Measurements from ENCODE around the gene RFC1.

Gene RFC1

GRCh38 chr4:39285853-39286252 is 80.3 kb downstream of the RFC1 start:
- TF ChIP-seq, protein P1, sequence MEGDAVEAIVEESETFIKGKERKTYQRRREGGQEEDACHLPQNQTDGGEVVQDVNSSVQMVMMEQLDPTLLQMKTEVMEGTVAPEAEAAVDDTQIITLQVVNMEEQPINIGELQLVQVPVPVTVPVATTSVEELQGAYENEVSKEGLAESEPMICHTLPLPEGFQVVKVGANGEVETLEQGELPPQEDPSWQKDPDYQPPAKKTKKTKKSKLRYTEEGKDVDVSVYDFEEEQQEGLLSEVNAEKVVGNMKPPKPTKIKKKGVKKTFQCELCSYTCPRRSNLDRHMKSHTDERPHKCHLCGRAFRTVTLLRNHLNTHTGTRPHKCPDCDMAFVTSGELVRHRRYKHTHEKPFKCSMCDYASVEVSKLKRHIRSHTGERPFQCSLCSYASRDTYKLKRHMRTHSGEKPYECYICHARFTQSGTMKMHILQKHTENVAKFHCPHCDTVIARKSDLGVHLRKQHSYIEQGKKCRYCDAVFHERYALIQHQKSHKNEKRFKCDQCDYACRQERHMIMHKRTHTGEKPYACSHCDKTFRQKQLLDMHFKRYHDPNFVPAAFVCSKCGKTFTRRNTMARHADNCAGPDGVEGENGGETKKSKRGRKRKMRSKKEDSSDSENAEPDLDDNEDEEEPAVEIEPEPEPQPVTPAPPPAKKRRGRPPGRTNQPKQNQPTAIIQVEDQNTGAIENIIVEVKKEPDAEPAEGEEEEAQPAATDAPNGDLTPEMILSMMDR (IDR thresholded peaks at IDR 0.05) = no peak

DNA sequence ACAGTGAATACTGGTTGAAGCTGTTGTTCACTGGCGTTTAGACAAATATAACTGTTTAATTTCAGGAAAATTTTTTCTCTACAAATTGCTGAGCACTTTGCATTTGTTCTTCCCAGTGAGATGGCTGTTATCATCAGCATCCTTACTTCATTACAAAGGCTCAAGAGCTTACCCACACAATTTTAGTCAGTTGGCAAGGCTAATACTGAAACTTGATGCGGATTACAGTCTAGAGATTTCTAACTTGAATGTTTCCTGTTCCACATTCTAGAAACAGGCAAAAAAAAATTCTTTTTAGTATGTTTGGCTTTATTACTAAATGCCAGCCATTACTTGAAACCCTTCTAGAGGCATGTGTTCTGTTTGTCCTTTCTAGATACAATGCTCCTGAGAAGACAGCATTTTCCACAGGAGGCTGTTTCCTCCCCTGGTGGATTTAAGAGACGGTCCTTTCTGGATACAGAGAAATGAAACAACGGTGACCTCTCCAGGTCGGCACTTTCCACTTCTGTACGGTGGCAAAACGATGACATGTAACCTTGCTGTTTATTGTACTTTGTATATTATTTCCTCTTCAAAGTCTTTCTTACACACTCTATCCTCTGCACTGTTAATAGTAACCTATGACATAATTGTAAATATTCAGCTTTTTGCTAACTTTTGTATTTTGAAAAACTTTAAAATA is 80.9 kb downstream of the RFC1 start:
- TF ChIP-seq, protein P1 (IDR thresholded peaks at IDR 0.05) = no peak

GRCh38 chr4:39280770-39281169 is 85.4 kb downstream of the RFC1 start:
- TF ChIP-seq, protein P1 (IDR thresholded peaks at IDR 0.05) = no peak

- TF ChIP-seq, protein P1 (IDR thresholded peaks at IDR 0.05) = no peak
Observed at GRCh38 chr4:39279416-39279815, 86.7 kb downstream of the RFC1 start.

DNA sequence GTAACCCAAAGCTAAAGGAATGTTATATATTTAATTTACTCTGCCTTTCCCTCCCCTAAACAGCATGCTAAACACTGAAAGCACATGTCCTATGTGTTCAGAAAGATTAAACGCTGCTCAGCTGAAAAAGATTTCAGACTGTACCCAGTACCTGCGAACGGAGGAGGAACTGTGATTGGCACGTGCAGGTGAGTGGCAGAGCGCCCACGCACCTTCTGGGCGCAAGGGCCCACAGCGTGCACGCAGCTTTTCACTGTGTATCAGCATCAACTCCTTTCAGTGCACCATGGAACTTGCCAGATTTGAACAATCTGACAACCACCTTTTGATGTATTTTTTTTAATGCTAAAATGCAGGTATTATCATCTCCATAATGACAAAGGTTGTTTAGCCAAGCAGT is 87.7 kb downstream of the RFC1 start:
- TF ChIP-seq, protein P1 (IDR thresholded peaks at IDR 0.05) = no peak

GRCh38 chr4:39274503-39274902 is 91.7 kb downstream of the RFC1 start:
- TF ChIP-seq, protein P1 (IDR thresholded peaks at IDR 0.05) = no peak

GRCh38 chr4:39263895-39264294 is 102.3 kb downstream of the RFC1 start:
- TF ChIP-seq, protein P1 (IDR thresholded peaks at IDR 0.05) = no peak
